MM.1S (cell line): ENCODE measurements around the gene ACTL7A.

Experiments
- CTCF ChIP-seq: fragments of 300-600 bp; sonication (generic); IDR thresholded peaks from 2 replicates; pipeline ENCODE4 v1.5.1; 2016; ENCODE audit warnings: antibody characterized with exemption, low read length, mixed read lengths
- EZH2 ChIP-seq: fragments of 300-600 bp; sonication (generic); optimal IDR thresholded peaks from 2 replicates; pipeline ENCODE3; 2017; ENCODE audit warnings: low read depth, mild to moderate bottlenecking, antibody characterized with exemption, low read length, mixed read lengths
- EZH2phosphoT487 ChIP-seq: fragments of 300-600 bp; sonication (generic); IDR thresholded peaks from 2 replicates; pipeline ENCODE4 v1.6.1; 2018; ENCODE audit warnings: antibody characterized with exemption, low read length

GRCh38 chr9:108855529-108855886 lies 6.6 kb upstream of the ACTL7A start:
- TF ChIP-seq CTCF: no peak
- TF ChIP-seq EZH2phosphoT487: no peak
- TF ChIP-seq EZH2: no peak
